PC-9 (cell line): ENCODE measurements around the gene NLGN1. TPM values are rescaled to one million over a fixed set of nuclear protein-coding genes. Genes with fewer than 3 reads are reported as not detected.

ENCODE experiments used
- BruUV-seq: library from RNA; stranded (reverse); fragments of 400-500 nt; replicated peaks from 2 replicates; lab custom pipeline; 2021; lab: Mats Ljungman, UMichigan
- CTCF ChIA-PET: fragments of 300-600 bp; sonication (Branson Sonifier 250); formaldehyde crosslinking; loops from one replicate; lab custom pipeline; 2022; ENCODE audit warnings: antibody characterized with exemption; lab: Charles Lee
- POLR2A ChIA-PET: fragments of 300-600 bp; sonication (Branson Sonifier 250); formaldehyde crosslinking; loops from one replicate; lab custom pipeline; 2022; ENCODE audit warnings: antibody characterized with exemption; ENCODE audit not compliant: unreplicated experiment; lab: Charles Lee
- DNase-seq, 2 experiments: peaks; one replicate each; pipeline versions ENCODE4 v3.0.0 to v3.0.0-alpha.2; 2015 to 2022; ENCODE audit warnings: mixed read lengths in 1 of 2
- H2AFZ ChIP-seq: fragments of 200-600 bp; sonication (generic); 2 replicates; pipeline ENCODE4 v1.8.1; 2017; ENCODE audit warnings: antibody characterized with exemption
- H3F3A ChIP-seq: fragments of 200-600 bp; sonication (generic); 2 replicates; pipeline ENCODE4 v1.8.1; 2017; ENCODE audit warnings: antibody characterized with exemption, mild to moderate bottlenecking, low read depth; ENCODE audit not compliant: insufficient read depth
- H3K27ac ChIP-seq: fragments of 200-600 bp; sonication (generic); 2 replicates; pipeline ENCODE4 v1.6.1; 2016; ENCODE audit warnings: mixed run types
- H3K27me3 ChIP-seq: fragments of 200-600 bp; sonication (generic); 2 replicates; pipeline ENCODE4 v1.6.1; 2016; ENCODE audit warnings: low read depth, mixed run types; ENCODE audit not compliant: insufficient read depth
- H3K36me3 ChIP-seq: fragments of 200-600 bp; sonication (generic); 2 replicates; pipeline ENCODE4 v1.6.1; 2016; ENCODE audit warnings: low read depth, mixed run types
- H3K4me1 ChIP-seq: fragments of 200-600 bp; sonication (generic); replicated peaks from 2 replicates; pipeline ENCODE4 v1.6.1; 2016; ENCODE audit warnings: mixed run types; ENCODE audit not compliant: insufficient read depth
- H3K4me2 ChIP-seq: fragments of 200-600 bp; sonication (generic); 2 replicates; pipeline ENCODE4 v1.6.1; 2017; ENCODE audit warnings: mixed run types
- H3K4me3 ChIP-seq: fragments of 200-600 bp; sonication (generic); 2 replicates; pipeline ENCODE4 v1.6.1; 2016; ENCODE audit warnings: mixed run types
- H3K79me2 ChIP-seq: fragments of 200-600 bp; sonication (generic); 2 replicates; pipeline ENCODE4 v1.6.1; 2017; ENCODE audit warnings: low read depth, mixed run types
- H3K9me2 ChIP-seq: fragments of 200-600 bp; sonication (generic); 2 replicates; pipeline ENCODE4 v1.8.1; 2017; ENCODE audit warnings: mild to moderate bottlenecking; ENCODE audit not compliant: insufficient read depth
- H3K9me3 ChIP-seq: fragments of 200-600 bp; sonication (generic); 2 replicates; pipeline ENCODE4 v1.8.1; 2016; ENCODE audit warnings: low read depth; ENCODE audit not compliant: insufficient read depth
- H4K20me1 ChIP-seq: fragments of 200-600 bp; sonication (generic); 2 replicates; pipeline ENCODE4 v1.8.1; 2017; ENCODE audit not compliant: insufficient read depth
- EZH2 ChIP-seq: fragments of 200-600 bp; sonication (generic); IDR thresholded peaks from 2 replicates; pipeline ENCODE4 v1.8.0; 2017; ENCODE audit warnings: antibody characterized with exemption, low read depth
- intact Hi-C: fragments of 100-400 bp; cut with micrococcal nuclease; formaldehyde crosslinking; loops from one replicate; pipeline ENCODE4 v1.10.0; 2022; ENCODE audit not compliant: unreplicated experiment
- total RNA-seq: library from RNA; stranded (reverse); gene quantifications from 2 replicates; pipeline ENCODE4 v1.2.3, GENCODE V29; 2021
- TF ChIP-seq, protein P1 (sequence below): fragments of 200-600 bp; sonication (generic); conservative IDR thresholded peaks from 2 replicates; pipeline ENCODE4 v1.6.1; 2017; ENCODE audit warnings: mixed run types, antibody characterized with exemption, mild to moderate bottlenecking, moderate library complexity

Gene NLGN1
- total RNA-seq, 1 experiment from 2014 or later = 1.4 TPM

GRCh38 chr3:173826416-173826815 is 428.9 kb downstream of the NLGN1 start:
- no peaks in the 10 kb centered on the region for H3K9me3 ChIP-seq
- no peak for DNase-seq
- H3K4me2 ChIP-seq = no peak overlapping the region
- H3K27me3 ChIP-seq = no peaks in the 10 kb centered on the region
- CTCF ChIA-PET = no interaction called here
- no peak for TF ChIP-seq EZH2
- TF ChIP-seq, protein P1, sequence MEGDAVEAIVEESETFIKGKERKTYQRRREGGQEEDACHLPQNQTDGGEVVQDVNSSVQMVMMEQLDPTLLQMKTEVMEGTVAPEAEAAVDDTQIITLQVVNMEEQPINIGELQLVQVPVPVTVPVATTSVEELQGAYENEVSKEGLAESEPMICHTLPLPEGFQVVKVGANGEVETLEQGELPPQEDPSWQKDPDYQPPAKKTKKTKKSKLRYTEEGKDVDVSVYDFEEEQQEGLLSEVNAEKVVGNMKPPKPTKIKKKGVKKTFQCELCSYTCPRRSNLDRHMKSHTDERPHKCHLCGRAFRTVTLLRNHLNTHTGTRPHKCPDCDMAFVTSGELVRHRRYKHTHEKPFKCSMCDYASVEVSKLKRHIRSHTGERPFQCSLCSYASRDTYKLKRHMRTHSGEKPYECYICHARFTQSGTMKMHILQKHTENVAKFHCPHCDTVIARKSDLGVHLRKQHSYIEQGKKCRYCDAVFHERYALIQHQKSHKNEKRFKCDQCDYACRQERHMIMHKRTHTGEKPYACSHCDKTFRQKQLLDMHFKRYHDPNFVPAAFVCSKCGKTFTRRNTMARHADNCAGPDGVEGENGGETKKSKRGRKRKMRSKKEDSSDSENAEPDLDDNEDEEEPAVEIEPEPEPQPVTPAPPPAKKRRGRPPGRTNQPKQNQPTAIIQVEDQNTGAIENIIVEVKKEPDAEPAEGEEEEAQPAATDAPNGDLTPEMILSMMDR = no peak
- H3K4me1 ChIP-seq = no peaks in the 10 kb centered on the region
- no peaks in the 10 kb centered on the region for H3K79me2 ChIP-seq
- no TSS peak for BruUV-seq
- no peak overlapping the region for H3K27ac ChIP-seq
- no peaks in the 10 kb centered on the region for H3F3A ChIP-seq
- H2AFZ ChIP-seq = no peak overlapping the region
- H3K36me3 ChIP-seq = no peaks in the 10 kb centered on the region
- H3K4me3 ChIP-seq = no peak overlapping the region
- H3K9me2 ChIP-seq = no peaks in the 10 kb centered on the region
- intact Hi-C loops = no loop called here
- H4K20me1 ChIP-seq = no peaks in the 10 kb centered on the region
- POLR2A ChIA-PET = no interaction called here

- CTCF ChIA-PET = no interaction called here
- no peak overlapping the region for H3K27ac ChIP-seq
- no peaks in the 10 kb centered on the region for H3K36me3 ChIP-seq
- H3K79me2 ChIP-seq = no peaks in the 10 kb centered on the region
- no peak overlapping the region for H3K4me2 ChIP-seq
- no peaks in the 10 kb centered on the region for H4K20me1 ChIP-seq
- no peaks in the 10 kb centered on the region for H3K4me1 ChIP-seq
- POLR2A ChIA-PET = no interaction called here
- intact Hi-C loops = no loop called here
- DNase-seq = no peak
- no peaks in the 10 kb centered on the region for H3F3A ChIP-seq
- H2AFZ ChIP-seq = no peak overlapping the region
- no peak for TF ChIP-seq EZH2
- TF ChIP-seq, protein P1 = no peak
- no peaks in the 10 kb centered on the region for H3K9me3 ChIP-seq
- BruUV-seq = no TSS peak
- no peaks in the 10 kb centered on the region for H3K9me2 ChIP-seq
- no peaks in the 10 kb centered on the region for H3K27me3 ChIP-seq
- H3K4me3 ChIP-seq = no peak overlapping the region
Observed at GRCh38 chr3:173826901-173827609, 429.5 kb downstream of the NLGN1 start.

- POLR2A ChIA-PET = no interaction called here
- BruUV-seq = no TSS peak
- intact Hi-C loops = no loop called here
- CTCF ChIA-PET = interaction anchor here (0.7 kb wide), 1 partner anchor 45 kb away, joined by 3 read pairs; no protein-coding TSS in a partner anchor
- Histone ChIP-seq H3K27ac (no peak overlapping the region), H3K4me2 (no peak overlapping the region), H3K36me3 (no peaks in the 10 kb centered on the region), H4K20me1 (0 out of 2 replicates have a peak, but pooled peaks cover 6% of the 10 kb centered on the region), H3F3A (no peaks in the 10 kb centered on the region), H3K9me3 (0 out of 2 replicates have a peak, but pooled peaks cover 3% of the 10 kb centered on the region), H2AFZ (no peak overlapping the region), H3K79me2 (no peaks in the 10 kb centered on the region), H3K27me3 (no peaks in the 10 kb centered on the region), H3K4me3 (no peak overlapping the region), H3K9me2 (peaks cover 7% of the 10 kb centered on the region; the same call in 1 of the 2 replicates), H3K4me1 (no peaks in the 10 kb centered on the region)
- no peak for TF ChIP-seq EZH2
- TF ChIP-seq, protein P1 = no peak
- no peak for DNase-seq
Observed at GRCh38 chr3:173838644-173839043, 441.1 kb downstream of the NLGN1 start.
